ENCODE measurements around the gene SPTLC2. TPM values are rescaled to one million over a fixed set of nuclear protein-coding genes. Genes with fewer than 3 reads are reported as not detected.

Gene SPTLC2
- total RNA-seq, 4 donors from 2014 or later = 21.6 to 35.5 (median 29.8) TPM

GRCh38 chr14:77498984-77499527 is 117.4 kb downstream of the SPTLC2 start:
- peaks cover 0 to 6% (median 0%) of the 10 kb centered on the region in 4 donors for H3K9me3 ChIP-seq
- peak overlapping the region; percentile 29 to 61 (median 60) for H3K4me3 ChIP-seq

GRCh38 chr14:77498120-77498979 is 118.1 kb downstream of the SPTLC2 start, which contains the start of gene ISM2:
ISM2 (minus strand) TSS chr14:77498816; CDS start chr14:77498793, 23 bp downstream.
- peak in 2 of 3 donors; percentile 17 to 65 for DNase-seq
- TF ChIP-seq, protein P1, sequence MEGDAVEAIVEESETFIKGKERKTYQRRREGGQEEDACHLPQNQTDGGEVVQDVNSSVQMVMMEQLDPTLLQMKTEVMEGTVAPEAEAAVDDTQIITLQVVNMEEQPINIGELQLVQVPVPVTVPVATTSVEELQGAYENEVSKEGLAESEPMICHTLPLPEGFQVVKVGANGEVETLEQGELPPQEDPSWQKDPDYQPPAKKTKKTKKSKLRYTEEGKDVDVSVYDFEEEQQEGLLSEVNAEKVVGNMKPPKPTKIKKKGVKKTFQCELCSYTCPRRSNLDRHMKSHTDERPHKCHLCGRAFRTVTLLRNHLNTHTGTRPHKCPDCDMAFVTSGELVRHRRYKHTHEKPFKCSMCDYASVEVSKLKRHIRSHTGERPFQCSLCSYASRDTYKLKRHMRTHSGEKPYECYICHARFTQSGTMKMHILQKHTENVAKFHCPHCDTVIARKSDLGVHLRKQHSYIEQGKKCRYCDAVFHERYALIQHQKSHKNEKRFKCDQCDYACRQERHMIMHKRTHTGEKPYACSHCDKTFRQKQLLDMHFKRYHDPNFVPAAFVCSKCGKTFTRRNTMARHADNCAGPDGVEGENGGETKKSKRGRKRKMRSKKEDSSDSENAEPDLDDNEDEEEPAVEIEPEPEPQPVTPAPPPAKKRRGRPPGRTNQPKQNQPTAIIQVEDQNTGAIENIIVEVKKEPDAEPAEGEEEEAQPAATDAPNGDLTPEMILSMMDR (IDR thresholded peaks at IDR 0.05) = no peak
- no peak for TF ChIP-seq POLR2A (IDR thresholded peaks at IDR 0.05)
- Histone ChIP-seq H3K27ac (no peak within 1 kb of the TSS), H3K27me3 (peaks cover 0 to 21% of the 10 kb centered on the region in 2 donors), H3K9me3 (peaks cover 0 to 3% (median 0%) of the 10 kb centered on the region in 4 donors), H3K4me1 (peaks cover 0 to 18% (median 11%) of the 10 kb centered on the region in 4 donors), H3K4me3 (peak within 1 kb of the TSS; percentile 29 to 61 (median 60)), H3K36me3 (no peaks in the 10 kb centered on the region)

More at GRCh38 chr14:77498984-77499527, 117.4 kb downstream of the SPTLC2 start:
- Histone ChIP-seq H3K4me1 (peaks cover 0 to 18% (median 11%) of the 10 kb centered on the region in 4 donors), H3K36me3 (no peaks in the 10 kb centered on the region), H3K27me3 (peaks cover 0 to 21% of the 10 kb centered on the region in 2 donors), H3K27ac (no peak overlapping the region)
- no peak for DNase-seq
- TF ChIP-seq POLR2A (IDR thresholded peaks at IDR 0.05) = no peak
- TF ChIP-seq, protein P1 (IDR thresholded peaks at IDR 0.05) = no peak

DNA sequence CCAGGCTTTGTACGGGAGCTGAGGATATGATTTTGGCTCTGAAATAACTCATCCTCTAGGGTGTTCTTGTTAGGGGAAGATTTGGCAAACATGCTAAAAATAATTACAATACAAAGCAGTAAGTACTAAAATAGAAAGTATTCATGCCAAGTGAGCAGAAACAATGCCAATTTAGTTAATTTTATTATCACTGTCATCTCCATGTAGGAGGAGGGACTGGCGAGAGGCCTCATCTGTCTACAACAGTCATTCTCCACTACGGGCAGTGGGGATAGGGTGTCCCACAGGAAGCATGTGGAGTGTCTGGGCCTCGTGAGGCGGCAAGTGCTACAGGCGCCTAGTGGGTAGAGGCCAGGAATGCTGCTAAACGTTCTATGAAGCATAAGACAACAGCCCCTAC is 121.1 kb downstream of the SPTLC2 start:
- no peak overlapping the region for H3K27ac ChIP-seq
- peaks cover 0 to 21% of the 10 kb centered on the region in 2 donors for H3K27me3 ChIP-seq
- no peaks in the 10 kb centered on the region for H3K36me3 ChIP-seq
- TF ChIP-seq, protein P1 (IDR thresholded peaks at IDR 0.05) = no peak
- no peak for TF ChIP-seq POLR2A (IDR thresholded peaks at IDR 0.05)
- H3K9me3 ChIP-seq = no peaks in the 10 kb centered on the region
- no peak overlapping the region for H3K4me3 ChIP-seq
- no peak for DNase-seq
- H3K4me1 ChIP-seq = peaks cover 0 to 18% (median 11%) of the 10 kb centered on the region in 4 donors

- TF ChIP-seq POLR2A (IDR thresholded peaks at IDR 0.05) = no peak
- TF ChIP-seq, protein P1 (IDR thresholded peaks at IDR 0.05) = no peak
- H3K4me1 ChIP-seq = no peaks in the 10 kb centered on the region
- DNase-seq = peak in 1 of 3 donors; percentile 13
Observed at GRCh38 chr14:77491056-77491455, 125.4 kb downstream of the SPTLC2 start.

GRCh38 chr14:77490347-77490986 is 126.0 kb downstream of the SPTLC2 start:
- no peak overlapping the region for H3K4me3 ChIP-seq
- no peak for TF ChIP-seq POLR2A (IDR thresholded peaks at IDR 0.05)
- TF ChIP-seq, protein P1 (IDR thresholded peaks at IDR 0.05) = no peak
- H3K9me3 ChIP-seq = no peaks in the 10 kb centered on the region
- H3K4me1 ChIP-seq = no peaks in the 10 kb centered on the region
- H3K27me3 ChIP-seq = no peaks in the 10 kb centered on the region
- no peak for DNase-seq
- no peak overlapping the region for H3K27ac ChIP-seq
- H3K36me3 ChIP-seq = no peaks in the 10 kb centered on the region

More at GRCh38 chr14:77491056-77491455, 125.4 kb downstream of the SPTLC2 start:
- H3K4me3 ChIP-seq = no peak overlapping the region
- H3K27me3 ChIP-seq = no peaks in the 10 kb centered on the region
- H3K27ac ChIP-seq = no peak overlapping the region
- no peaks in the 10 kb centered on the region for H3K36me3 ChIP-seq
- no peaks in the 10 kb centered on the region for H3K9me3 ChIP-seq
